NCI-H748 (cell line): ENCODE results near the gene WNT8B.

ENCODE experiments used
- DNase-seq: peaks from one replicate; lab custom pipeline; 2025; ENCODE audit not compliant: unreplicated experiment; lab: John Stamatoyannopoulos, UW

WNT8B gene

GRCh38 chr10:100482834-100483185 lies 20.0 kb downstream of the WNT8B start:
- no peak for DNase-seq

GRCh38 chr10:100483876-100484666 lies 21.3 kb downstream of the WNT8B start:
- no peak for DNase-seq

- no peak for DNase-seq
These were observed 22.6 kb downstream of the WNT8B start for GRCh38 chr10:100485366-100485765.

- no peak for DNase-seq
These were observed 23.1 kb downstream of the WNT8B start for GRCh38 chr10:100485801-100486495.

GRCh38 chr10:100487529-100487928 lies 24.7 kb downstream of the WNT8B start:
- no peak for DNase-seq

GRCh38 chr10:100489396-100489795 lies 26.6 kb downstream of the WNT8B start:
- DNase-seq = no peak

GRCh38 chr10:100490531-100490930 lies 27.7 kb downstream of the WNT8B start:
- no peak for DNase-seq

- no peak for DNase-seq
These were observed 33.8 kb downstream of the WNT8B start for GRCh38 chr10:100496567-100496966.

- no peak for DNase-seq
These were observed 35.2 kb downstream of the WNT8B start for GRCh38 chr10:100498059-100498458.

GRCh38 chr10:100501423-100501822 lies 38.6 kb downstream of the WNT8B start:
- no peak for DNase-seq

GRCh38 chr10:100502926-100503494 lies 40.2 kb downstream of the WNT8B start:
- no peak for DNase-seq

- DNase-seq = no peak
These were observed 41.3 kb downstream of the WNT8B start for GRCh38 chr10:100504096-100504495.

GRCh38 chr10:100505164-100505563 lies 42.4 kb downstream of the WNT8B start:
- no peak for DNase-seq

GRCh38 chr10:100506596-100507356 lies 44.0 kb downstream of the WNT8B start:
- no peak for DNase-seq

GRCh38 chr10:100507357-100507732 lies 44.5 kb downstream of the WNT8B start:
- no peak for DNase-seq

GRCh38 chr10:100508266-100508665 lies 45.5 kb downstream of the WNT8B start:
- no peak for DNase-seq

GRCh38 chr10:100508691-100509150 lies 45.9 kb downstream of the WNT8B start:
- DNase-seq = peak; percentile 41

GRCh38 chr10:100509241-100509840 lies 46.5 kb downstream of the WNT8B start:
- no peak for DNase-seq

GRCh38 chr10:100510533-100511308 lies 47.9 kb downstream of the WNT8B start:
- DNase-seq = no peak

- DNase-seq = no peak
These were observed 52.8 kb downstream of the WNT8B start for GRCh38 chr10:100515612-100516011.
